Glomerular visceral epithelial cell (primary cell): Measurements from ENCODE around the gene PTK7.
A peak's percentile ranks its signal among the peaks of the same experiment; 100 is the strongest.
"Not testable (repeated sequence)": the region's sequence is repeated elsewhere in the genome, so short reads cannot be mapped to it uniquely, and the experiment has no call there.

ENCODE experiments used
- DNase-seq: peaks from one replicate; pipeline ENCODE4 v3.0.0-alpha.2; 2016; ENCODE audit errors: extremely low spot score

PTK7 gene

DNA sequence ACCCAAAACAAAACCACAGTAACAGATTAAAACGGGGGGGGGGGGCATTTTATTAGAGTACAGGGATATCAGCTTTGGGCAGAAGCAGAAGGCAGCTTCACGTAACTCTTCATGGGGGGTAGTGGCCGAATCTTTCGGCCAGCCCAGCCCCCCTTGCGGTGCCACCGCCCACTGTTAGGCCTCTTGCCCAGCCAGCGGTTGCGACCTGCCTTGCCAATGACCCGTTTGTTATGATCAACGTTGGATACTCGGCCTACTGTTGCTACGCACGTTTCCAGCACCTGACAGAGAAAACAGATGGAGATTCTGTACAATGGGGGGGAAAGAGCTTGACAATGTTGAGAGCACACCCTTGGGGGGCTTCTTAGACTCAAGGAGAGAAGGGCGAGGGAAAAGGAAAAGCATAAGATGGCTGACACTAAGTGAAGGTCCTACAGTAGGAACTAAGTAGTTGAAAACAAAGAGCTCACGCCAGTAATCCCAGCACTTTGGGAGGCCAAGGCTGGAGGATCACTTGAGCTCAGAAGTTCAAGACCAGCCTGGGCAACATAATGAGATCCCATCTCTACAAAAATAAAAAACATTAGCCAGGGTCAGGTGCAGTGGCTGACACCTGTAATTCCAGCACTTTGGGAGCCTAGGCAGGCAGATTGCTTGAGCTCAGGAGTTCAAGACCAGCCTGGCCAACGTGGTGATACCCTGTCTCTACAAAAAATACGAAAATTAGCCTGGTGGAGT, 21.7 kb upstream of the PTK7 start:
- no peak for DNase-seq

DNA sequence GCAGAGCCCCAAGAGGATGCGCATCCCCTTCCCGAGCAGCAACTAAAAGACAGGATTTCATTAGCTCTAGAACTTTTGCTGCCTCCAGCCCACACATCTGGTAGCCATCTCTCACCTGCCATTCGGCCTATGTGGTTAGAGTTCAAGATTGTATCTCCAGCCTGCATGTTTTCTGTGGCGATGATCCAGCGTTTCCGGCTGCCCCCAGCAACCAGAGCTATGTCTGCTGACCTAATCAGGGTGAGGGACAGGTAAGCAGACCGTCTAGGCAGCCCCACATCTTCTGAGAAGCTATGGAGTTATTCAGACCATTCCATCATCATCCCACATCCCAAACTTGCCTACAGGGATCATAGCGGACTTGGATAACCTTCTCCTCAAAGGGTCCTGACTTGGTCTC, 20.1 kb upstream of the PTK7 start:
- no peak for DNase-seq

DNA sequence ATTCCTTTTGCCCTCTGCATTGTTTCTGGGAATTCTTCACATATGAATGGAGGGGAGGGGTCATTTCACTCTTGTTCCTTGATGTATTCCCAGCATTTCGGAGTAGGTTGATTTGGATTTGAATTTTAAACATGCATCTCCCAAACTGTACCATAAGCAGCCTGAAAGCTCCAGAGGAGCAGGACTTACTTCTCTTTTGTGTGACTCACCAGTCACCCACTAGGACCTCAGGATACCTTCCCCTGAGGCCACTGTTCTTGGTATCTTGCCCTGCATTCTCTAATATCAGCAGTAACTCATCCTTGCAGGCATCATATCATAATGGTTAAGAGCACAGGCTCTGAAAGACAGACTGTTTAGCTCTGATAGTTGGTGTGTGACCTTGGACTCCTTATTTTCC, 17.6 kb upstream of the PTK7 start:
- DNase-seq: no peak

- DNase-seq: peak; percentile 98
These were observed 16.7 kb upstream of the PTK7 start, which contains the start of the genes KLC4 and MRPL2 for GRCh38 chr6:43059168-43060033. Gene KLC4 (plus strand): TSS chr6:43059631. CDS start chr6:43061336, 1,705 bp downstream. Gene MRPL2 (minus strand): TSS chr6:43059434. CDS start chr6:43059381, 53 bp downstream.

DNA sequence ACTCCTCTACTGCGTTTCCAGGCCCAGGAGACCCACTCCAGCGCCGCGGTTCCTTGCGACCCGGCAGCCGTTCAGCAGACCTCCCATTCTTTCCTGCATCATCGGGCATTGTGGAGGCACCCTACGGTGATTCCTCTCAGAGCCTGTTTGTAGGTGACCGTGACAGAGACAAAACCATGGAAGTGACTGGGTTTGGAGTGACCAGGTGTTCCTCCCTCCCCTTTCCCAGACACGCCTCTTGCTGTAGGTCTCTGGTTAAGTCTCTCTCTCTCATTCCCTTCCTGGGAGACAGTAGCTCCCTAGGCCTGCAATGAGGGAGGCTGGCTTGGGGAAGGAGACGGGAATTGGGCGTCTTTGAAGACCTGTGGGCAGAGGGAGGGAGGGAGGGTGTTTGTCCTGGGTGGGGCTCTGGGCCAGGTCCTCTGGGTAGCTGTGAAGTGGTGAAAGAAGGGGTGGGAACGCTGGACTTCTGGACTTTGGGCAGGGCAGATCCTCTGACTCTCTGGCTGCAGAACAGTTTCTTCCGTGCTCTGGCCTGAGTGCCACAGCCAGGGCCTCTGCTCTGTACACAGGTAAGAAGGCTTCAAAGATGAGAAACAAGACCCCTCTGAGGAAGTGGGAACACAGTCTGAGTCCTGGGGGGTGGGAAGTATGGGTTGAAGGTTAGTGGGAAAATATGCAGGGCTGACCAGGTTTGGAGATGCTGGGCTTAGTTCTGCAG, 15.9 kb upstream of the PTK7 start:
- peak; percentile 32 for DNase-seq

- DNase-seq: no peak
These were observed 15.1 kb upstream of the PTK7 start for GRCh38 chr6:43060755-43061633.

- DNase-seq: no peak
These were observed 14.3 kb upstream of the PTK7 start for GRCh38 chr6:43061861-43062260.

DNA sequence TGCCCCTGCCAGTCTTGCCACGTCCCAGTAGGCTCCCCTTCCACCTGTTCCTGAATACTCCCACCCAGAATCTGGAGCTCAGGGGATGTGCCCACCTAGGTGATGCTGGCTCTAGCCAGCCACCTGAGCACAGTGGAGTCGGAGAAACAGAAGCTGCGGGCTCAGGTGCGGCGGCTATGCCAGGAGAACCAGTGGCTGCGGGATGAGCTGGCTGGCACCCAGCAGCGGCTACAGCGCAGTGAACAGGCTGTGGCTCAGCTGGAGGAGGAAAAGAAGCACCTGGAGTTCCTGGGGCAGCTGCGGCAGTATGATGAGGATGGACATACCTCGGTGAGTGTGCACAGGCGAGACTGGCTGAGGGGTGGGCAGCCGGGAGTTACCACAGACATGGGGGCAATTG, 13.3 kb upstream of the PTK7 start:
- no peak for DNase-seq

DNA sequence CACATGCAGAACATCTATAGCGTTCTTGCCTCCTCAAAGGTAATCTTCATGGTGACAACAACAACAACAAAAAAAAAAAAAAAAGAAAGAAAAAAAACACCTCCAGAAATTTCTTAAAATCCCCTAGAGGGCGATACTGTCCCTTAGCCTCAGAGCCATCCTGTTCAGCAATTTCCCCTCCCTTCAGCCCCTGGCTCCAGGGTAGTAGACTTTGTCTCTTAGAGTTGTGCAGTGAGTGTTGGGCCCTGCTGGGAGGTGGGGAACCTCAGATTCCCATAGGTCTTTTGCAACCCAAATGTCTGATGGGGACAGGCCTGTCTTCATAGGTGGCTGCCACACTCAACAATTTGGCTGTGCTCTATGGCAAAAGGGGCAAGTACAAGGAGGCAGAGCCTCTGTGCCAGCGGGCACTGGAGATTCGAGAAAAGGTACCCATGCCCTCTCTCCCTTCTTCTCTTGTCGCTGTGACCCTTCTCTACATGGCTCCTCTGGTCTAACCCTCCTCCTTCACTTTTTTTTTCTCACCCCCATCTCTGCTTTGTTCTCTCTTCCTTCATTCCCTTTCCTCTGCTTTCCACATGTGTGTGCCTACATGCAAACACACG, 6.0 kb upstream of the PTK7 start:
- DNase-seq: peak; percentile 67

DNA sequence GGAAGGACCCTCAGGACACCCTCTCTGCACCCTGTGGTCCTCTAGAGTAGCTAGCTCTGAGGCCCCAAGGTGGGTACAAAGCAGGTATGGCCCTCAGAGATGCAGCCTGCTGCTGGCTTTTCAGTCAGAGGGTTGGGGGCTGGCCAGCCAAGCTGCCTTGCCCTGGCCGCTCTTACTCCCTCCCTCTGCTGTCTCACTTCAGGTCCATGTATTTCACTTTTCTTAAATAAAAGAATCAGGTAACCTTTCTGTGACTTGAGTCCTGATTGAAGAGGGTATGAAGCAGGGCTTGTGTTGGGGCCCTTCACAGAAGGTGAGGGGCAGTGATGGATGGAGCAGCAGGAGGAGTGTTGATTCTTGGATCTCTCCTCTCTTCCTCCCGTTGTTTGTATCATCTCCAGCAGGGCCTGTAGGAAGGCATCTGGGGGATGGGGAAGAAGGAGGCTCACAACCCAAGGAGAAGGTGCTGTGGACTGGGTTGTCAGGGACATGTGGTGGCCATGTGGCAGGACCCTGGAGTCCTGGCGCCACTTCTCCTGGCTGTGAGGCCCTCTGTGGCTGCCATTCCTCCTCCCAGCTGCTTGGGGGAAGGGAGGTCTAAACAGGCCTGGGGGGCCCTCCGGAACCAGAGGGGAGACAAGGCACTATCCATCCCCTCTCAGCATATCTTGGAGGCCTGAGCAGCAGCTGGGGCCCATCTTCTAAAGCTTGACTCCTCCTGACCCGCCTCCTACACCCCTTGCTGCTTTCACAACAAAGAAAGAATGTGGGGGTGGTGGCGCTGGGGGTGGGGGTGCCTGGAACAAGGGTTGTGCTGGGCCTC, 1.1 kb upstream of the PTK7 start:
- no peak for DNase-seq

GRCh38 chr6:43076464-43077332, 584 bp downstream of the PTK7 start:
- DNase-seq: peak; percentile 62

DNA sequence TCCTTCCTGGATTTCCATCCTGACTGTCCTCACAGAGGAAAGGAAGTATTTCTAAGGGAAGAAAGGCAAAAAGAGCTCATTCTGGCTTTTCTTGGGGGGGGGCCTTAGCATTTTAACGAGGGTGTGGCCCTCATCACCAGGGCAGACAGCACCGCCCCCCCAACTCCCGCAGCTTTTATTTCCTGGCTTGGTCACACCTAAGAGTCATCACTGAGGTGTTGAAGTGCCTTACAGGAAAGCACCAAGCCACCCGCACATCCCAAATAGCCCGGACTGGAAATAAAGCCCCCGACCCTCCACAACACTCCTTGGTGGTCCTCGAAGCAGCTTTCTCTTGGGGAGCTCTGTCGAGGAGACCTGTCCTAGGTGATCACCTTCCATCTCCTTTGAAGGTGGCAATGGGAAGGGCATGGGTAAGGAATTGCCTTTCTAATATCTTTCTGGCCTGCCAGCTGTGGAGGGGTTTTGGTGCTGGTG, 1.3 kb downstream of the PTK7 start:
- no peak for DNase-seq

- no peak for DNase-seq
These were observed 1.9 kb downstream of the PTK7 start for GRCh38 chr6:43077981-43078511.

DNA sequence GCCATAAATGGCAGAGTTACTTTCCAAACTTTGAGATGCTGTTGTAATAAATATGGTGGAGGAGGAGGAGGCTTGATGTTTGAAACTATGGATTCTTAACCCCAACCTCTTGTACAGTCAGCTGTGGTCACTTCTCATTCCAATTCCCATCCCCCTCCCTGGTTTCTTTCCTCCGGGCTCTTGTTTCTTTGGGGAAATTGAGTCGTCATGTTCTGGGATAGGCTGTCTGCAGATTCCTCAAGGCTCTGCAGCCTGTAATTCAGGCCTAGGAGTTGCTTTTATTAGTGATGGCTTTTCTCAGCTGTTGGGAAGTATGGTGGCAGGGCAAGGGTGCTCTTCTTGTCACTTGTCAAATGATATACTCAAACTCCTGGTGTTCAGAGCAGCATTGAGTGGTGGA, 2.6 kb downstream of the PTK7 start:
- DNase-seq: no peak

DNA sequence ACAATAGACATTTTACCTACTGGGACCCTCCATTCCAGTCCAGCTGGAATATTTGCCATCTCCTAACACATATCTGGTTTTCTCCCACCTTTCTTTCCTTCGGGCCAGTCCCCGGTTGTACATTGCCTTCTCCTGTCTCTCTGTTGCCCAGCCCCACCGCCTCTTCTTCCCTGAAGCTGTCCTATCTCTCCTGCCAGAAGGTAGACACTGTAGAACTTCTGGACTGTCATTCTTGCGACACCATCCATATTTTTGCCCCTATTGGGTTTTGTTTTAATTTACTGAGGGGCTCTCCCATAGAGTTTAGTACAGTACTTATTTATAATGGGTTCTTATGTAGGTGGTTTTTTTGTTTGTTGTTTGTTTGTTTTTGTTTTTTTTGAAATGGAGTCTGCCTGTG, 4.9 kb downstream of the PTK7 start:
- no peak for DNase-seq

GRCh38 chr6:43081922-43082321, 5.8 kb downstream of the PTK7 start:
- not testable (repeated sequence) for DNase-seq

DNA sequence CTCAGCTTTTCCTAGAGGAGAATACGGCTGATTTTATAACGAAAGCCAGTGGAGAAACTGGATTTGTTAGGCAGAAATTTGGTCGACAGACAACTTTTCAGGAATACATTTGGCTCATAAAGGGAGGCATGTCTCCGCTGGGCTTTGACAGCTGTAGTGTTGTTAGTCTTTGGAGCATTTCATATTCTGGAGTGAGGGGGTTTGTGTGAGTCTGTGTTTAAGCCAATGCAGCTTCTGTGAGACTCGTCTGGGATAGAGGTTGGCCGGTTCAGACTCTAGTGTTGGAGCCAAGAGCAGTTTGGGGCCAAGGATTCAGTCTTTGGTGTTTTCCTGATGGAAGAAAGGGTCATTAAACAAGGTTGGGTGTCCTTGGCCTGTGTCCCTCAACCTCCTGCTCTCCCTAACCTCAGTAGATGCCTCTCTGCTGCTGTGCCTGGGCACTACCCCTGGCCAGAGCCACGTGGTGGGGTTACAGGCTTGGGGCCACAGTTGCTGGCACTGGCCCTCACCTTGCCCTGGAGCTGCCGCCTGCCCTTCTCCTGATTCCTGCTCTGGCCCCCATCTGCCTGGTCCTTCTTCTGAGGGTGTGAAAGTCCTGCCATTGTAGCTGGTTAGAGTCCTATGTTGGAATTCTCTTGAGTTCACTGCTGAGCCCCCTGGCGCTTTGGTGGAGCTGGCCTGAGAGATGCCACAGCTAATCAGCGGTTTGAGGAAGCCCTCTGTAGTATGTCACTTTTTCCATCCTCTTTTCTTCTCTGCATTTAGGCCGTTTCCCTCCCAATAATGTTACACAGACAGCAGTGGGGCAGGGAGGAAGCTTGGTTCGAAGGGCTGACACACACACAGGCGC, 6.9 kb downstream of the PTK7 start:
- DNase-seq: no peak
